ENCODE results near the gene DDX56. TPM values are rescaled to one million over a fixed set of nuclear protein-coding genes. Genes with fewer than 3 reads are reported as not detected.
A peak's percentile ranks its signal among the peaks of the same experiment; 100 is the strongest.

The DDX56 gene
- total and polyA plus RNA-seq, 9 of the 15 experiments (the other 6 are each of a cell fraction or from before 2014, with no cell fraction given) = 33.0 to 145 (median 102) TPM

DNA sequence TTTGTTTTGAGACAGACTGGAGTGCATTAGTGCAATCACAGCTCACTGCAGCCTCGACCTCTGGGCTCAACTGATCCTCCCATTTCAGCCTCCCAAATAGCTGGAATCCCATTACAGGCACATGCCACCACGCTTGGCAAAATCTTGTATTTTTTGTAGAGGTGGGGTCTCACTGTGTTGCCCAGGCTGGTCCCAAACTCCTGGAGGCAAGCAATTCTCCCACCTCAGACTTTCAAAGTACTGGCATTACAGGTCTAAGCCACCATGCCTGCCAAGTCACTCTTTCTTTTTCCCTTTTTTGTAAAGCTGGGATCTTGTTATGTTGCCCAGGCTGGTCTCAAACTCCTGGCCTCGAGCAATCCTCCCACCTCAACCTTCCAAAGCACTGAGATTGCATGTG lies 24.3 kb downstream of the DDX56 start:
- POLR2A ChIA-PET = interaction anchor here (2.1 kb wide), 1 partner anchor 17 kb away, joined by 7 read pairs; no protein-coding TSS in a partner anchor
- FAIRE-seq (no peak), ATAC-seq (no peak), DNase-seq (ENCODE audit: extremely low read depth in 1 of 4, low spot score in 3 of 4) (no peak)
- Histone ChIP-seq H4K20me1 (replicated peaks; ENCODE audit: control insufficient read depth, insufficient read depth, low read length) (no peaks in the 10 kb centered on the region), H3K4me3 (no peak overlapping the region), H3K4me2 (ENCODE audit: insufficient read depth, low read length) (no peak overlapping the region), H3K27ac (ENCODE audit: extremely low read depth, low read depth, low read length) (no peak overlapping the region), H3K79me2 (ENCODE audit: control insufficient read depth, insufficient read depth, low read length) (no peaks in the 10 kb centered on the region), H2AFZ (ENCODE audit: low read depth, low read length) (no peak overlapping the region), H3K27me3 (ENCODE audit: control insufficient read depth in 2 of 2, insufficient read depth in 2 of 2, low read length in 2 of 2) (no peaks in the 10 kb centered on the region), H3K9me1 (ENCODE audit: control insufficient read depth, insufficient read depth, low read length) (no peaks in the 10 kb centered on the region), H3K4me1 (replicated peaks in 1 of 2; ENCODE audit: control insufficient read depth in 2 of 2, insufficient read depth in 2 of 2, low read length in 2 of 2) (peaks cover 9 to 11% of the 10 kb centered on the region in 2 experiments; a peak in 4 of 5 replicates), H3K9ac (ENCODE audit: insufficient read depth in 1 of 2, low read depth in 2 of 2, low read length in 2 of 2) (no peak overlapping the region), H3K9me3 (replicated peaks; ENCODE audit: control insufficient read depth, insufficient read depth, low read depth, low read length) (no peaks in the 10 kb centered on the region; the same call in 1 of the 2 replicates), H3K36me3 (ENCODE audit: control insufficient read depth, insufficient read depth, low read length) (no peaks in the 10 kb centered on the region)
- BruUV-seq (replicated peaks) = no TSS peak
- 2% methylated on average over 3 of the region's 3 CpGs for WGBS (ENCODE audit: insufficient coverage, low coverage, missing lambda C conversion rate)
- in situ Hi-C loops (cut with MboI) (no loop called here), intact Hi-C loops (cut with micrococcal nuclease) (no loop called here)
- CTCF ChIA-PET (ENCODE audit: low intra/inter-chr PET ratio) = no interaction called here
- TF ChIP-seq, protein P1, sequence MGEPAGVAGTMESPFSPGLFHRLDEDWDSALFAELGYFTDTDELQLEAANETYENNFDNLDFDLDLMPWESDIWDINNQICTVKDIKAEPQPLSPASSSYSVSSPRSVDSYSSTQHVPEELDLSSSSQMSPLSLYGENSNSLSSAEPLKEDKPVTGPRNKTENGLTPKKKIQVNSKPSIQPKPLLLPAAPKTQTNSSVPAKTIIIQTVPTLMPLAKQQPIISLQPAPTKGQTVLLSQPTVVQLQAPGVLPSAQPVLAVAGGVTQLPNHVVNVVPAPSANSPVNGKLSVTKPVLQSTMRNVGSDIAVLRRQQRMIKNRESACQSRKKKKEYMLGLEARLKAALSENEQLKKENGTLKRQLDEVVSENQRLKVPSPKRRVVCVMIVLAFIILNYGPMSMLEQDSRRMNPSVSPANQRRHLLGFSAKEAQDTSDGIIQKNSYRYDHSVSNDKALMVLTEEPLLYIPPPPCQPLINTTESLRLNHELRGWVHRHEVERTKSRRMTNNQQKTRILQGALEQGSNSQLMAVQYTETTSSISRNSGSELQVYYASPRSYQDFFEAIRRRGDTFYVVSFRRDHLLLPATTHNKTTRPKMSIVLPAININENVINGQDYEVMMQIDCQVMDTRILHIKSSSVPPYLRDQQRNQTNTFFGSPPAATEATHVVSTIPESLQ (CRISPR knock-in tag; IDR thresholded peaks at IDR 0.05) = no peak
- TF ChIP-seq ZNF121 (CRISPR knock-in tag; conservative IDR thresholded peaks at IDR 0.05) (peak; percentile 77), ZNF263 (CRISPR knock-in tag; IDR thresholded peaks at IDR 0.05; ENCODE audit: borderline replicate concordance) (no peak), HCFC1 (IDR thresholded peaks at IDR 0.05; ENCODE audit: low read depth, low read length) (no peak), TGIF2 (CRISPR knock-in tag; IDR thresholded peaks at IDR 0.05) (no peak)
